Measurements from ENCODE around the gene SNED1. TPM values are rescaled to one million over a fixed set of nuclear protein-coding genes. Genes with fewer than 3 reads are reported as not detected.

Gene SNED1
- total RNA-seq (2022; extraction: Qiagen RNA extraction), result 0.54 to 1.2 TPM (median 0.89 TPM) in 5 replicates

GRCh38 chr2:240997856-240998705, at the start of gene SNED1:
TSS of gene SNED1 (plus strand) at chr2:240998618. CDS start at chr2:240998838, 220 bp downstream.

GRCh38 chr2:241102239-241102803, 103.9 kb downstream of the SNED1 start, which contains the start of gene MTERF4:
TSS of gene MTERF4 (minus strand) at chr2:241102287. CDS start at chr2:241102273, 14 bp downstream.

Other genes with a start within 250 kb of the SNED1 start
- 0.73 to 1.5 TPM (median 0.97 TPM) in 5 replicates for gene KIF1A, start 178.4 kb upstream of the SNED1 start, total RNA-seq (2022; extraction: Qiagen RNA extraction)
- not detected in 5 replicates for gene AGXT, start 129.8 kb upstream of the SNED1 start, total RNA-seq (2022; extraction: Qiagen RNA extraction)
- gene MAB21L4, start 102.5 kb upstream of the SNED1 start, total RNA-seq (2022; extraction: Qiagen RNA extraction), result 0.11 to 0.28 TPM (median 0.20 TPM) in 5 replicates
- not detected in 5 replicates for gene CROCC2, start 92.3 kb upstream of the SNED1 start, total RNA-seq (2022; extraction: Qiagen RNA extraction)
- gene MTERF4, start 103.7 kb downstream of the SNED1 start, total RNA-seq (2022; extraction: Qiagen RNA extraction), result 20.6 to 29.8 TPM (median 25.1 TPM) in 5 replicates
- 5.7 to 9.3 TPM (median 8.0 TPM) in 5 replicates for gene PASK, start 150.9 kb downstream of the SNED1 start, total RNA-seq (2022; extraction: Qiagen RNA extraction)
- 56.5 to 73.1 TPM (median 57.9 TPM) in 5 replicates for gene PPP1R7, start 151.8 kb downstream of the SNED1 start, total RNA-seq (2022; extraction: Qiagen RNA extraction)
- gene ANO7, start 190.1 kb downstream of the SNED1 start, total RNA-seq (2022; extraction: Qiagen RNA extraction), result 1.5 to 2.1 TPM (median 1.8 TPM) in 5 replicates

Data from A549 treated with Mapracorat at 1 μM for 4 hours (cell line).